GM19035 (cell line): Measurements from ENCODE around the gene SLC25A51.
"Not testable (repeated sequence)": the region's sequence is repeated elsewhere in the genome, so short reads cannot be mapped to it uniquely, and the experiment has no call there.

ENCODE experiments used
- ATAC-seq: cut with Tn5 transposase; IDR thresholded peaks from one replicate; pipeline ENCODE4 v1.9.1; 2021; ENCODE audit not compliant: unreplicated experiment

Gene SLC25A51

GRCh38 chr9:37920471-37921167 is 16.7 kb upstream of the SLC25A51 start:
- ATAC-seq, result no peak

- ATAC-seq, result no peak
These were observed 16.0 kb upstream of the SLC25A51 start for GRCh38 chr9:37919956-37920335.

- ATAC-seq, result no peak
These were observed 15.5 kb upstream of the SLC25A51 start for GRCh38 chr9:37919246-37919955.

- no peak for ATAC-seq
These were observed 14.8 kb upstream of the SLC25A51 start for GRCh38 chr9:37918665-37919170.

- ATAC-seq, result no peak
These were observed 14.1 kb upstream of the SLC25A51 start for GRCh38 chr9:37917801-37918664.

- ATAC-seq, result no peak
These were observed 13.4 kb upstream of the SLC25A51 start for GRCh38 chr9:37917313-37917731.

GRCh38 chr9:37916471-37917312 is 12.8 kb upstream of the SLC25A51 start:
- no peak for ATAC-seq

GRCh38 chr9:37915911-37916470 is 12.1 kb upstream of the SLC25A51 start:
- no peak for ATAC-seq

GRCh38 chr9:37914701-37915358 is 10.9 kb upstream of the SLC25A51 start:
- no peak for ATAC-seq

GRCh38 chr9:37914154-37914551 is 10.2 kb upstream of the SLC25A51 start:
- ATAC-seq, result no peak

GRCh38 chr9:37913480-37914153 is 9.7 kb upstream of the SLC25A51 start:
- peak; percentile 73 for ATAC-seq

- ATAC-seq, result no peak
These were observed 7.3 kb upstream of the SLC25A51 start for GRCh38 chr9:37911271-37911681.

- ATAC-seq, result no peak
These were observed 6.3 kb upstream of the SLC25A51 start for GRCh38 chr9:37910271-37910670.

- ATAC-seq, result not testable (repeated sequence)
These were observed 5.9 kb upstream of the SLC25A51 start for GRCh38 chr9:37909836-37910235.

- ATAC-seq, result no peak
These were observed 5.4 kb upstream of the SLC25A51 start for GRCh38 chr9:37909326-37909725.

GRCh38 chr9:37908698-37909186 is 4.8 kb upstream of the SLC25A51 start:
- ATAC-seq, result no peak

GRCh38 chr9:37908283-37908682 is 4.4 kb upstream of the SLC25A51 start:
- ATAC-seq, result no peak

- no peak for ATAC-seq
These were observed 2.6 kb upstream of the SLC25A51 start for GRCh38 chr9:37906312-37907239.
